Smooth muscle cell (in vitro differentiated cells): Measurements from ENCODE around the gene ATRNL1. TPM values are rescaled to one million over a fixed set of nuclear protein-coding genes. Genes with fewer than 3 reads are reported as not detected.

Source experiments
- DNase-seq: peaks from one replicate; lab custom pipeline; 2025; ENCODE audit not compliant: unreplicated experiment; lab: John Stamatoyannopoulos, UW
- H2AFZ ChIP-seq: fragments of 200-600 bp; sonication (generic); 2 replicates; pipeline ENCODE4 v1.6.0; 2016; ENCODE audit warnings: antibody characterized with exemption, low read depth, mild to moderate bottlenecking
- H3F3A ChIP-seq: fragments of 200-600 bp; sonication (generic); 2 replicates; pipeline ENCODE4 v1.6.0; 2017; ENCODE audit warnings: antibody characterized with exemption, low read depth
- H3K27ac ChIP-seq: fragments of 200-600 bp; sonication (generic); 2 replicates; pipeline ENCODE4 v1.5.1; 2016; ENCODE audit warnings: low read depth, mild to moderate bottlenecking
- H3K27me3 ChIP-seq: fragments of 200-600 bp; sonication (generic); 2 replicates; pipeline ENCODE4 v1.6.1; 2016; ENCODE audit warnings: low read depth, mild to moderate bottlenecking
- H3K36me3 ChIP-seq: fragments of 200-600 bp; sonication (generic); 2 replicates; pipeline ENCODE4 v1.5.1; 2016; ENCODE audit warnings: low read depth
- H3K4me1 ChIP-seq: fragments of 200-600 bp; sonication (generic); 2 replicates; pipeline ENCODE4 v1.5.1; 2016; ENCODE audit warnings: low read depth
- H3K4me2 ChIP-seq: fragments of 200-600 bp; sonication (generic); 2 replicates; pipeline ENCODE4 v1.6.0; 2016; ENCODE audit warnings: mild to moderate bottlenecking
- H3K4me3 ChIP-seq: fragments of 200-600 bp; sonication (generic); 2 replicates; pipeline ENCODE4 v1.5.1; 2016; ENCODE audit warnings: mild to moderate bottlenecking
- H3K79me2 ChIP-seq: fragments of 200-600 bp; sonication (generic); 2 replicates; pipeline ENCODE4 v1.6.0; 2016; ENCODE audit warnings: low read depth, mild to moderate bottlenecking
- H3K9ac ChIP-seq: fragments of 200-600 bp; sonication (generic); 2 replicates; pipeline ENCODE4 v1.6.0; 2016; ENCODE audit warnings: low read depth
- H3K9me3 ChIP-seq: fragments of 200-600 bp; sonication (generic); replicated peaks from 2 replicates; pipeline ENCODE4 v1.5.1; 2016; ENCODE audit warnings: low read depth
- H4K20me1 ChIP-seq: fragments of 200-600 bp; sonication (generic); 2 replicates; pipeline ENCODE4 v1.6.0; 2016; ENCODE audit warnings: low read depth
- WGBS: methylation state at CpG from one replicate; pipeline ENCODE4 v1.1.7; 2016; ENCODE audit warnings: low lambda C conversion rate; 5-methylcytosine and 5-hydroxymethylcytosine counted together
- polyA plus RNA-seq: library from polyadenylated mRNA; unstranded; fragments of >200 nt; fragmentation: Nextera tagmentation; extraction: Ambion mirVana; gene quantifications from 2 replicates; pipeline ENCODE4 v1.2.1, GENCODE V29; 2016
- total RNA-seq: library from RNA; depleted of rRNA; stranded (reverse); fragments of >200 nt; gene quantifications from 2 replicates; pipeline ENCODE4 v1.2.3, GENCODE V29; 2014
- TF ChIP-seq, protein P1 (sequence below): fragments of 200-600 bp; sonication (generic); IDR thresholded peaks from 2 replicates; pipeline ENCODE4 v1.5.1; 2017; ENCODE audit warnings: borderline replicate concordance, mild to moderate bottlenecking, antibody characterized with exemption; ENCODE audit not compliant: insufficient read depth, poor library complexity, severe bottlenecking

The ATRNL1 gene
- total and polyA plus RNA-seq, 2 experiments from 2014 or later: 2.7 to 14.9 TPM

DNA sequence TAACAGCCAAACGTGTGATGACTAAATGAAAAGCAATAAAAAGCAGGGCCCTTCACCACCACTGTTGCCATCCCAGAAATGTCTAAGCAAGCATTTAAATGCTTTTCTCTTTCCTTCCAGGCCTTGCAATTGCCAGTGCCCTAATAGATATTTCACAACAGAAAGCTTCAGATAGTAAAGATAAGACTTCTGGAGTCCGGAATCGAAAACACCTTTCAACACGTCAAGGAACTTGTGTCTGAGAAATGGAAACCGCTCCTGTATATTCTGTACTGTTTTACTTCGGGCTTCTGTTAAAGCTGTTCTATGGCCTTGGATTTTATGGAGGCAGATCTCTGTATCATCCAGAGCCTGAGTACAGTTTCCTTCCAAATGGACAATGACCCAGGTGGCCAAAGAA is 851.4 kb downstream of the ATRNL1 start:
- Histone ChIP-seq H3K36me3 (no peaks in the 10 kb centered on the region), H3F3A (peaks cover 15% of the 10 kb centered on the region), H3K9me3 (no peaks in the 10 kb centered on the region), H3K27ac (no peak overlapping the region), H3K4me3 (no peak overlapping the region), H3K4me1 (no peaks in the 10 kb centered on the region), H3K4me2 (no peak overlapping the region), H3K79me2 (no peaks in the 10 kb centered on the region), H3K27me3 (no peaks in the 10 kb centered on the region), H3K9ac (no peak overlapping the region), H2AFZ (no peak overlapping the region), H4K20me1 (no peaks in the 10 kb centered on the region)
- TF ChIP-seq, protein P1, sequence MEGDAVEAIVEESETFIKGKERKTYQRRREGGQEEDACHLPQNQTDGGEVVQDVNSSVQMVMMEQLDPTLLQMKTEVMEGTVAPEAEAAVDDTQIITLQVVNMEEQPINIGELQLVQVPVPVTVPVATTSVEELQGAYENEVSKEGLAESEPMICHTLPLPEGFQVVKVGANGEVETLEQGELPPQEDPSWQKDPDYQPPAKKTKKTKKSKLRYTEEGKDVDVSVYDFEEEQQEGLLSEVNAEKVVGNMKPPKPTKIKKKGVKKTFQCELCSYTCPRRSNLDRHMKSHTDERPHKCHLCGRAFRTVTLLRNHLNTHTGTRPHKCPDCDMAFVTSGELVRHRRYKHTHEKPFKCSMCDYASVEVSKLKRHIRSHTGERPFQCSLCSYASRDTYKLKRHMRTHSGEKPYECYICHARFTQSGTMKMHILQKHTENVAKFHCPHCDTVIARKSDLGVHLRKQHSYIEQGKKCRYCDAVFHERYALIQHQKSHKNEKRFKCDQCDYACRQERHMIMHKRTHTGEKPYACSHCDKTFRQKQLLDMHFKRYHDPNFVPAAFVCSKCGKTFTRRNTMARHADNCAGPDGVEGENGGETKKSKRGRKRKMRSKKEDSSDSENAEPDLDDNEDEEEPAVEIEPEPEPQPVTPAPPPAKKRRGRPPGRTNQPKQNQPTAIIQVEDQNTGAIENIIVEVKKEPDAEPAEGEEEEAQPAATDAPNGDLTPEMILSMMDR: no peak
- no peak for DNase-seq
- WGBS: 45% methylated on average over 6 of the region's 6 CpGs

DNA sequence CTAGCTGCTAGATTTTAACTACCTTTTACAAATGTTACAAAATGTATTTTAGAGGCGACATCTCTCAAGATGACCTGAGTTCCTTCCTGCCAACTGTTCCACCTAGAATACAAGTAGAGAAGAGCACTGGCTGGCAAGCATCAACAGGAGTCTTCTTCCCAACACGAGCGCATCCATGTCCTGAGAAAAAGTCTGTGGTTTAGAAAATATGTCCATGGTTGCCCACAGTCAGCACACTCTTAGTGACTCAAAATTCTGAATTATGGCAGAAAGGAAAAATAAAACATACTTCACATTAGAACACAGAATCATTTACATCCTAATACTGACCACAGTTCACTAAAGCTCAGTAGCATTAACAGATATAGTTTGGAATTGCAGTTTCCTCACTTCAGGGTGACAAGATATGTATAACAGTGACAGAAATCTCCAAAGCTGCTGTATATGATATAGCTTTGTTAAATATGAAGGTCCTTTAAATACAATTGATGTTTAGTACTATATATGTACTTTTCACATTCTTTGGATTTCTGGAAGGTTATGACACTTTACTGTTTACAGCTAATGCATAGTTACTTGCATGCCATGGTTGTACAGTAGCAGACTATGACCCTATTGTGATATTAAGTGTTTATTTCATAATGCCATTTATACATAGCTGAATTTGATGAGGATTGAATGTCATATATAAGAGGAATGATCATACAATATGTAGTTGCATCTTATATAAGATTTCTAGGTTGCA is 852.7 kb downstream of the ATRNL1 start:
- 52% methylated on average over 3 of the region's 3 CpGs for WGBS
- H2AFZ ChIP-seq: no peak overlapping the region
- no peaks in the 10 kb centered on the region for H3K36me3 ChIP-seq
- no peak overlapping the region for H3K27ac ChIP-seq
- TF ChIP-seq, protein P1: no peak
- peaks cover 12% of the 10 kb centered on the region for H3F3A ChIP-seq
- H3K9ac ChIP-seq: no peak overlapping the region
- H3K9me3 ChIP-seq: no peaks in the 10 kb centered on the region
- H3K79me2 ChIP-seq: no peaks in the 10 kb centered on the region
- no peaks in the 10 kb centered on the region for H3K27me3 ChIP-seq
- no peaks in the 10 kb centered on the region for H3K4me1 ChIP-seq
- no peaks in the 10 kb centered on the region for H4K20me1 ChIP-seq
- H3K4me3 ChIP-seq: no peak overlapping the region
- peak overlapping the region; percentile 5 for H3K4me2 ChIP-seq
- no peak for DNase-seq

DNA sequence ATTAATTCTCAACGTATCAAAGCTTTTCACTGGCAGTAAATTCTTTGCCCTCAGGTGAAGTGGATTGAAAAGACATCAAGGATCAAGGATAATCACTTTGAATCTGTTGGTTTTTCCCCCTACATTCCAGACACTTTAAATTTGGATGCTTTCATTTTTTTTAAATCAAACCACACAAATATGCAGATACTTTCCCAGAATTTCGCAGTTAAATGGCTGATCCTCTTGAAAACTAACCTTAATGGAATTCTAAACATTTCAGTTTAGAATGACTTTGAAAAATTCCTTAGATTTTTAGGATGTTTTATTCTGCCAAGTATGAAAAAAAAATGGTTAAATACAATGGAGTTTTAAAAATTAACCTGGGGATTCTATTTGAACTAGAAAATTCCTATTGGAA is 853.9 kb downstream of the ATRNL1 start:
- Histone ChIP-seq H4K20me1 (no peaks in the 10 kb centered on the region), H2AFZ (no peak overlapping the region), H3F3A (peaks cover 4% of the 10 kb centered on the region), H3K4me1 (no peaks in the 10 kb centered on the region), H3K9me3 (no peaks in the 10 kb centered on the region), H3K27me3 (no peaks in the 10 kb centered on the region), H3K4me2 (no peak overlapping the region), H3K9ac (no peak overlapping the region), H3K27ac (no peak overlapping the region), H3K36me3 (no peaks in the 10 kb centered on the region), H3K79me2 (no peaks in the 10 kb centered on the region), H3K4me3 (no peak overlapping the region)
- 66% methylated on average over 2 of the region's 2 CpGs for WGBS
- no peak for DNase-seq
- TF ChIP-seq, protein P1: no peak

DNA sequence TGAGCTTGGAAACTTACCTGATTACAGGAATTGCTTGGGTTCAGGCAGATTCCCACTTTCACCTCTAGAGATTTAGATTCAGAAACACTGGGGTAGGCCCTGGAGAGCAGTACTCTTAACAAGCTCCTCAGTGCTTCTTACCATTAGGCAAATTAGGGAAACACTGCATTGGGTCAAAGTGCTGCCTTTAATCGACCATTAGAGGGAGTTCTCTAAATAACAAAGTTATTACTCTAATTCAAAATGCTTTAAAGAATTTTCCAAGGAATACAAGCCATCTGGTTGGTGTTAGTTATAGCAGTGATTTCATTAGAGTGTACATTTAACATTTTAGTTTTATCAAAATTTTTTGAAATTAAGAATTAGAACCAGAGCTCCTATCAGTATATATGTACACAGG is 855.3 kb downstream of the ATRNL1 start:
- Histone ChIP-seq H4K20me1 (no peaks in the 10 kb centered on the region), H3K4me3 (no peak overlapping the region), H3K27ac (no peak overlapping the region), H3F3A (peaks cover 4% of the 10 kb centered on the region), H3K9me3 (no peaks in the 10 kb centered on the region), H3K79me2 (no peaks in the 10 kb centered on the region), H3K36me3 (no peaks in the 10 kb centered on the region), H3K9ac (no peak overlapping the region), H2AFZ (no peak overlapping the region), H3K4me1 (no peaks in the 10 kb centered on the region), H3K4me2 (no peak overlapping the region), H3K27me3 (no peaks in the 10 kb centered on the region)
- no peak for DNase-seq
- TF ChIP-seq, protein P1: peak; percentile 20
- WGBS: 28% methylated on average over 1 of the region's 1 CpG
